ENCODE data around the gene PTGDS. TPM values are rescaled to one million over a fixed set of nuclear protein-coding genes. Genes with fewer than 3 reads are reported as not detected.

PTGDS gene
- total RNA-seq, 1 experiment from 2014 or later: 2.2 TPM

DNA sequence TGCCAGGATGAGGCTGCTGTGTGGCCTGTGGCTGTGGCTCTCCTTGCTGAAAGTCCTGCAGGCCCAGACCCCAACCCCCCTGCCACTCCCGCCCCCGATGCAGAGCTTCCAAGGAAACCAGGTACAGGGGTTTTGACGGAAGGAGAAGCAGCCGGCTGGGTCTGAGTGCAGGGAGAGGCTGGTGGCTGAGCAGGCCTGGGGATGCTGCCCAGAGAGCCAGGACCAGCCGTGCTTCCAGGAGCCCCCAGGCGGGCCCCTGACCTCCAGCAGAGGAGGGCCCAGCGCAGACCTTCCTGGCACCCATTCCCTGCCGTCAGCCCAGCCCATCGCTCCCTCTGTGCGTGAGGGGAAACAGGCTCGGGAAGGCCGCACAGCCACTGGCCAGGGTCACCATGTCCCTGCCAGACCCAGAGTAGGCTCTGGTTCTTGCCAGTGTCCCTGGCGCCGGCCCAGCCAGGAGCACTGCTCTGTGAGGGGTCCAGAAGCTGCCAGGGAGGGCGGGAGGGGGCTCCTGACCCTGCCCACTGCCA is 24.9 kb upstream of the PTGDS start (continued):
- TF ChIP-seq, protein P1, sequence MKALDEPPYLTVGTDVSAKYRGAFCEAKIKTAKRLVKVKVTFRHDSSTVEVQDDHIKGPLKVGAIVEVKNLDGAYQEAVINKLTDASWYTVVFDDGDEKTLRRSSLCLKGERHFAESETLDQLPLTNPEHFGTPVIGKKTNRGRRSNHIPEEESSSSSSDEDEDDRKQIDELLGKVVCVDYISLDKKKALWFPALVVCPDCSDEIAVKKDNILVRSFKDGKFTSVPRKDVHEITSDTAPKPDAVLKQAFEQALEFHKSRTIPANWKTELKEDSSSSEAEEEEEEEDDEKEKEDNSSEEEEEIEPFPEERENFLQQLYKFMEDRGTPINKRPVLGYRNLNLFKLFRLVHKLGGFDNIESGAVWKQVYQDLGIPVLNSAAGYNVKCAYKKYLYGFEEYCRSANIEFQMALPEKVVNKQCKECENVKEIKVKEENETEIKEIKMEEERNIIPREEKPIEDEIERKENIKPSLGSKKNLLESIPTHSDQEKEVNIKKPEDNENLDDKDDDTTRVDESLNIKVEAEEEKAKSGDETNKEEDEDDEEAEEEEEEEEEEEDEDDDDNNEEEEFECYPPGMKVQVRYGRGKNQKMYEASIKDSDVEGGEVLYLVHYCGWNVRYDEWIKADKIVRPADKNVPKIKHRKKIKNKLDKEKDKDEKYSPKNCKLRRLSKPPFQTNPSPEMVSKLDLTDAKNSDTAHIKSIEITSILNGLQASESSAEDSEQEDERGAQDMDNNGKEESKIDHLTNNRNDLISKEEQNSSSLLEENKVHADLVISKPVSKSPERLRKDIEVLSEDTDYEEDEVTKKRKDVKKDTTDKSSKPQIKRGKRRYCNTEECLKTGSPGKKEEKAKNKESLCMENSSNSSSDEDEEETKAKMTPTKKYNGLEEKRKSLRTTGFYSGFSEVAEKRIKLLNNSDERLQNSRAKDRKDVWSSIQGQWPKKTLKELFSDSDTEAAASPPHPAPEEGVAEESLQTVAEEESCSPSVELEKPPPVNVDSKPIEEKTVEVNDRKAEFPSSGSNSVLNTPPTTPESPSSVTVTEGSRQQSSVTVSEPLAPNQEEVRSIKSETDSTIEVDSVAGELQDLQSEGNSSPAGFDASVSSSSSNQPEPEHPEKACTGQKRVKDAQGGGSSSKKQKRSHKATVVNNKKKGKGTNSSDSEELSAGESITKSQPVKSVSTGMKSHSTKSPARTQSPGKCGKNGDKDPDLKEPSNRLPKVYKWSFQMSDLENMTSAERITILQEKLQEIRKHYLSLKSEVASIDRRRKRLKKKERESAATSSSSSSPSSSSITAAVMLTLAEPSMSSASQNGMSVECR (CRISPR knock-in tag; IDR thresholded peaks at IDR 0.05; ENCODE audit: borderline replicate concordance): no peak
- TF ChIP-seq, protein P2, sequence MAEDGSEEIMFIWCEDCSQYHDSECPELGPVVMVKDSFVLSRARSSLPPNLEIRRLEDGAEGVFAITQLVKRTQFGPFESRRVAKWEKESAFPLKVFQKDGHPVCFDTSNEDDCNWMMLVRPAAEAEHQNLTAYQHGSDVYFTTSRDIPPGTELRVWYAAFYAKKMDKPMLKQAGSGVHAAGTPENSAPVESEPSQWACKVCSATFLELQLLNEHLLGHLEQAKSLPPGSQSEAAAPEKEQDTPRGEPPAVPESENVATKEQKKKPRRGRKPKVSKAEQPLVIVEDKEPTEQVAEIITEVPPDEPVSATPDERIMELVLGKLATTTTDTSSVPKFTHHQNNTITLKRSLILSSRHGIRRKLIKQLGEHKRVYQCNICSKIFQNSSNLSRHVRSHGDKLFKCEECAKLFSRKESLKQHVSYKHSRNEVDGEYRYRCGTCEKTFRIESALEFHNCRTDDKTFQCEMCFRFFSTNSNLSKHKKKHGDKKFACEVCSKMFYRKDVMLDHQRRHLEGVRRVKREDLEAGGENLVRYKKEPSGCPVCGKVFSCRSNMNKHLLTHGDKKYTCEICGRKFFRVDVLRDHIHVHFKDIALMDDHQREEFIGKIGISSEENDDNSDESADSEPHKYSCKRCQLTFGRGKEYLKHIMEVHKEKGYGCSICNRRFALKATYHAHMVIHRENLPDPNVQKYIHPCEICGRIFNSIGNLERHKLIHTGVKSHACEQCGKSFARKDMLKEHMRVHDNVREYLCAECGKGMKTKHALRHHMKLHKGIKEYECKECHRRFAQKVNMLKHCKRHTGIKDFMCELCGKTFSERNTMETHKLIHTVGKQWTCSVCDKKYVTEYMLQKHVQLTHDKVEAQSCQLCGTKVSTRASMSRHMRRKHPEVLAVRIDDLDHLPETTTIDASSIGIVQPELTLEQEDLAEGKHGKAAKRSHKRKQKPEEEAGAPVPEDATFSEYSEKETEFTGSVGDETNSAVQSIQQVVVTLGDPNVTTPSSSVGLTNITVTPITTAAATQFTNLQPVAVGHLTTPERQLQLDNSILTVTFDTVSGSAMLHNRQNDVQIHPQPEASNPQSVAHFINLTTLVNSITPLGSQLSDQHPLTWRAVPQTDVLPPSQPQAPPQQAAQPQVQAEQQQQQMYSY (CRISPR knock-in tag; IDR thresholded peaks at IDR 0.05): no peak
- TF ChIP-seq, protein P3, sequence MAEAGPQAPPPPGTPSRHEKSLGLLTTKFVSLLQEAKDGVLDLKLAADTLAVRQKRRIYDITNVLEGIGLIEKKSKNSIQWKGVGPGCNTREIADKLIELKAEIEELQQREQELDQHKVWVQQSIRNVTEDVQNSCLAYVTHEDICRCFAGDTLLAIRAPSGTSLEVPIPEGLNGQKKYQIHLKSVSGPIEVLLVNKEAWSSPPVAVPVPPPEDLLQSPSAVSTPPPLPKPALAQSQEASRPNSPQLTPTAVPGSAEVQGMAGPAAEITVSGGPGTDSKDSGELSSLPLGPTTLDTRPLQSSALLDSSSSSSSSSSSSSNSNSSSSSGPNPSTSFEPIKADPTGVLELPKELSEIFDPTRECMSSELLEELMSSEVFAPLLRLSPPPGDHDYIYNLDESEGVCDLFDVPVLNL (CRISPR knock-in tag; IDR thresholded peaks at IDR 0.05; ENCODE audit: borderline replicate concordance, low read depth): no peak
- TF ChIP-seq HMGXB4 (CRISPR knock-in tag; IDR thresholded peaks at IDR 0.05): no peak

DNA sequence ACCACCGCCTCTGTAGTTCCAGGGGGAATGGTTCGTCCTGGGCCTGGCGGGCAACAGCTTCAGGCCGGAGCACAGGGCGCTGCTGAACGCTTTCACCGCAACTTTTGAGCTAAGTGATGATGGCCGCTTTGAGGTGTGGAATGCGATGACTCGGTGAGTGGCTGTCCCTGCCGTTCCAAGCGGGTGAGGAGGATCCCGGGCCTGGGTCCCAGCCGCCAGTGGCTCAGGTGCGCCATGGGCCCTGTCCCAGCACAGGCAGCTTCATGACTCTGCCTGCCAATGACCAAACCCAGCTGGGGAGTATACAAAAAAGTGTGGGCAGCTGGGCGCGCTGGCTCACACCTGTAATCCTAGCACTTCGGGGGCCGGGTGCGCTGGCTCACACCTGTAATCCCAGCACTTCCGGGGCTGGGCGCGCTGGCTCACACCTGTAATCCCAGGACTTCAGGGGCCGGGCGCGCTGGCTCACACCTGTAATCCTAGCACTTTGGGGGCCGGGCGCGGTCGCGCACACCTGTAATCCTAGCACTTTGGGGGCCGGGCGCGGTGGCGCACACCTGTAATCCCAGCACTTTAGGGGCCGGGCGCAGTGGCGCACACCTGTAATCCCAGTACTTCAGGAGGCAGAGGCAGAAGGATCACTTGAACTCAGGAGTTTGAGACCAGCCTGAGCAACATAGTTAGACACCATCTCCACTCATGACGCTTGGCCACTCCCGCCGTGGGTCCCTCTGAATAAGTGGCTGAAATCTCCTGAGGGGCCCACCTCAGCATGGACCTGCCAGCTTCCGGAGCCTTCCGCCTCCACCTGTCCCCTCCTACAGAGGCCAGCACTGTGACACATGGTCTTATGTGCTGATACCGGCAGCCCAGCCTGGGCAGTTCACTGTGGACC is 24.2 kb upstream of the PTGDS start:
- CTCF ChIA-PET: interaction anchor here (0.5 to 2.9 kb wide), 7 partner anchors 9 to 132 kb away, joined by 3 to 17 read pairs (median 3); no protein-coding TSS in a partner anchor
- POLR2A ChIA-PET: interaction anchor here (0.6 kb wide), 1 partner anchor 364 kb away, joined by 3 read pairs; no protein-coding TSS in a partner anchor
- Mint-ChIP-seq H3K9me3 (peaks cover 9% of the 10 kb centered on the region), H3K4me3 (no peak overlapping the region), H3K27me3 (ENCODE audit: low read depth) (no peaks in the 10 kb centered on the region), H3K27ac (no peak overlapping the region), H3K4me1 (peaks cover 3% of the 10 kb centered on the region), H3K36me3 (no peaks in the 10 kb centered on the region)
- TF ChIP-seq KAT7 (CRISPR knock-in tag; IDR thresholded peaks at IDR 0.05; ENCODE audit: borderline replicate concordance): no peak
- no peak for TF ChIP-seq ZNF671 (CRISPR knock-in tag; IDR thresholded peaks at IDR 0.05)
- no peak for TF ChIP-seq ZNF232 (CRISPR knock-in tag; IDR thresholded peaks at IDR 0.05)
- TF ChIP-seq ZNF423 (CRISPR knock-in tag; IDR thresholded peaks at IDR 0.05): no peak
- ATAC-seq (no peak), DNase-seq (ENCODE audit: low spot score) (no peak)

DNA sequence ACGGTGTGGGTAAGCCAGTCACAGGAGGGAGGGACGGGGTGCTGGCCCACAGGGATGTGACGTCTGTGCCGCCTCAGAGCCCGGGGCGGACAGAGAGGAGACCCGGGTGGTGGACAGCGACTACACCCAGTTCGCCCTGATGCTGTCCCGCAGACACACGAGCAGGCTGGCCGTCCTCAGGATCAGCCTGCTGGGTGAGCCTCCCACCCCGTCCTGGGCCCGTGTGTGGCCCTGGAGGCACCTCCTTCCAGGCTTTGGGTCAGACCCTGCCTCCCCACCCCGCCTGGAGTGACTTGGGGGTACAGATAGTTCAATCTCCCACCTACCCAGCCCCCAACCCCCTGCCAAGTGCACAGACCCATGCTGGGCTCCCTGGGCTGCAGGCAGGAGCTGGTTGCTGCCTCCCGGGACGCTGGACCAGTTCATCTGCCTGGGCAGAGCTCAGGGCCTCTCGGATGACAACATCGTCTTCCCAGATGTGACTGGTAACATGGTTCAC is 23.5 kb upstream of the PTGDS start:
- CTCF ChIA-PET: interaction anchor here (0.8 to 2.9 kb wide), 4 partner anchors 10 to 75 kb away, joined by 3 to 17 read pairs (median 4); no protein-coding TSS in a partner anchor
- Mint-ChIP-seq H3K4me3 (no peak overlapping the region), H3K9me3 (peaks cover 9% of the 10 kb centered on the region), H3K36me3 (no peaks in the 10 kb centered on the region), H3K27me3 (ENCODE audit: low read depth) (no peaks in the 10 kb centered on the region), H3K4me1 (no peaks in the 10 kb centered on the region), H3K27ac (no peak overlapping the region)
- ATAC-seq: no peak
- POLR2A ChIA-PET: no interaction called here
- DNase-seq (ENCODE audit: low spot score): no peak
- no peak for TF ChIP-seq MLX (CRISPR knock-in tag; IDR thresholded peaks at IDR 0.05)
- no peak for TF ChIP-seq TEAD4 (CRISPR knock-in tag; IDR thresholded peaks at IDR 0.05)
- TF ChIP-seq, protein P4, sequence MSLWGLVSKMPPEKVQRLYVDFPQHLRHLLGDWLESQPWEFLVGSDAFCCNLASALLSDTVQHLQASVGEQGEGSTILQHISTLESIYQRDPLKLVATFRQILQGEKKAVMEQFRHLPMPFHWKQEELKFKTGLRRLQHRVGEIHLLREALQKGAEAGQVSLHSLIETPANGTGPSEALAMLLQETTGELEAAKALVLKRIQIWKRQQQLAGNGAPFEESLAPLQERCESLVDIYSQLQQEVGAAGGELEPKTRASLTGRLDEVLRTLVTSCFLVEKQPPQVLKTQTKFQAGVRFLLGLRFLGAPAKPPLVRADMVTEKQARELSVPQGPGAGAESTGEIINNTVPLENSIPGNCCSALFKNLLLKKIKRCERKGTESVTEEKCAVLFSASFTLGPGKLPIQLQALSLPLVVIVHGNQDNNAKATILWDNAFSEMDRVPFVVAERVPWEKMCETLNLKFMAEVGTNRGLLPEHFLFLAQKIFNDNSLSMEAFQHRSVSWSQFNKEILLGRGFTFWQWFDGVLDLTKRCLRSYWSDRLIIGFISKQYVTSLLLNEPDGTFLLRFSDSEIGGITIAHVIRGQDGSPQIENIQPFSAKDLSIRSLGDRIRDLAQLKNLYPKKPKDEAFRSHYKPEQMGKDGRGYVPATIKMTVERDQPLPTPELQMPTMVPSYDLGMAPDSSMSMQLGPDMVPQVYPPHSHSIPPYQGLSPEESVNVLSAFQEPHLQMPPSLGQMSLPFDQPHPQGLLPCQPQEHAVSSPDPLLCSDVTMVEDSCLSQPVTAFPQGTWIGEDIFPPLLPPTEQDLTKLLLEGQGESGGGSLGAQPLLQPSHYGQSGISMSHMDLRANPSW (CRISPR knock-in tag; conservative IDR thresholded peaks at IDR 0.05; ENCODE audit: low read depth): no peak
- TF ChIP-seq IRF2 (CRISPR knock-in tag; IDR thresholded peaks at IDR 0.05; ENCODE audit: borderline replicate concordance, low read depth): no peak
- no peak for TF ChIP-seq NR2C2 (CRISPR knock-in tag; IDR thresholded peaks at IDR 0.05)
- no peak for TF ChIP-seq ZMAT4 (CRISPR knock-in tag; IDR thresholded peaks at IDR 0.05)
- TF ChIP-seq NFYB (CRISPR knock-in tag; conservative IDR thresholded peaks at IDR 0.05; ENCODE audit: low read depth): no peak
